Measurements from ENCODE around the gene SPTBN1.
"Not testable (repeated sequence)": the region's sequence is repeated elsewhere in the genome, so short reads cannot be mapped to it uniquely, and the experiment has no call there.

SPTBN1 gene

GRCh38 chr2:54671875-54672589, 215.9 kb downstream of the SPTBN1 start:
- no peak for DNase-seq (ENCODE audit: low read depth in 2 of 2)

GRCh38 chr2:54672590-54673456, 216.7 kb downstream of the SPTBN1 start:
- no peak for DNase-seq (ENCODE audit: low read depth in 2 of 2)

DNA sequence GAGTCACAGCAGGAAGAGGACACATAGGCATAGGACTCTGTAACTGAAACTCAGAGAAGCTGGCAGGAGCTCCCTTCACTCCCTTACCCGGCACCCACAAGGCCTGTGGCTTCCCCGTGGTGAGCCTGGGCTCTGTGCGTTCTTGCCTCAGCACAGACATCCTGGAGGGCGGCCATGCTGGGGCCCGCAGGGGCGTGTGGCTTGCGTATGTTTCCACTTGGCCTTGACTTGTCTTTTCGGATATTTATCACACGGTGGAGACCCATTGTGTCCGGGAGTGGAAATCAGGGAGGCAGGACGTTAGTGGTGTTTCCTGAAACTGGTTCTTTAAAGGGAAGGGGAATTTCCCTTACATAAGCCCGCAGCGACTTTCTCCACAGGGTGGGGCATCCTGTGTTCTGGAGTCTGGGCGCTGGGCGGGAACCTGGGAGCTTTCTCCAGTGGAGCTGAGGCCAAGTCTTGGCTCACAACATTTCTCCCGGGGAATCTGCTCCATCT, 217.4 kb downstream of the SPTBN1 start:
- peak in 1 of 2 donors; percentile 19 for DNase-seq (ENCODE audit: low read depth in 2 of 2)

GRCh38 chr2:54675281-54675680, 219.2 kb downstream of the SPTBN1 start:
- DNase-seq (ENCODE audit: low read depth in 2 of 2) = no peak

DNA sequence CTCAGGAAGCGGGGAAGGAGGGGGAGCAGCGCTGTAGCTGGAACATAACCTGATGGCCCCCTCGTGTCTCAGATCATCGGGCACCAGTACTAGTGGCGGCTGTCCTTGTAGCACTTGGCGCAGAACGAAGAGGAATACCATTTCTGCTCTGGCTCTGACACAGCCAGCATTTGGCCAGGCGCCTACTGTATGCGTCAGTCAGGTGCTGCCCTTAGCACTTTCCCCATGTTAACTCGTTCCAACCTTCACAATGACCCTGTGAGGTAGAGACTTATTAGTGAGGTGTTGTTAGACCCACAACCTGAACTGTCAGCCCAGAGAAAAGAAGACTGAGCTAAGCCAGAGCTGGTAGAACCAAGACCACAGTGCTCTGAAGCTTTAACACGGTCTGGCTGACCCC, 219.6 kb downstream of the SPTBN1 start:
- DNase-seq (ENCODE audit: low read depth in 2 of 2) = no peak

GRCh38 chr2:54676656-54677055, 220.5 kb downstream of the SPTBN1 start:
- DNase-seq (ENCODE audit: low read depth in 2 of 2) = no peak

- no peak for DNase-seq (ENCODE audit: low read depth in 2 of 2)
These were observed 221.5 kb downstream of the SPTBN1 start for GRCh38 chr2:54677476-54678265.

DNA sequence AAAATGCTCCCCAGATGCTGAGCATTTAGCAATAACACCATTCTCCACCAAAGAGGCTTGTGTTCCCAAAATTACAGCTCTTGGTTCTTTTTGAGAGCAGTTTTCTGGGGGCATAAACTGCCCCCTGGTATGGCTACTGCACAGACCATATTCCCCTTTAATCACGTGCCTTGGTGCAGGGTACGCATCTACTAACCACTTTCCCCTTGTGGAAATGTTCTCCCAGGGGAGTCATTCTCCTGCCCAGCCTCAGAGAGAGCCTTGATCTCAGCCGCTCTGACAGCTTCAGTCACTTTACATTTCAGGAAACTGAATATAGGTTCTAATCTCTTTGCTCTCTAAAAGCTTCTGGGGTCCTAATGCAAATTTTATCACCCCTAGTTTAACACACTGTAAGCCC, 222.6 kb downstream of the SPTBN1 start:
- DNase-seq (ENCODE audit: low read depth in 2 of 2) = no peak

DNA sequence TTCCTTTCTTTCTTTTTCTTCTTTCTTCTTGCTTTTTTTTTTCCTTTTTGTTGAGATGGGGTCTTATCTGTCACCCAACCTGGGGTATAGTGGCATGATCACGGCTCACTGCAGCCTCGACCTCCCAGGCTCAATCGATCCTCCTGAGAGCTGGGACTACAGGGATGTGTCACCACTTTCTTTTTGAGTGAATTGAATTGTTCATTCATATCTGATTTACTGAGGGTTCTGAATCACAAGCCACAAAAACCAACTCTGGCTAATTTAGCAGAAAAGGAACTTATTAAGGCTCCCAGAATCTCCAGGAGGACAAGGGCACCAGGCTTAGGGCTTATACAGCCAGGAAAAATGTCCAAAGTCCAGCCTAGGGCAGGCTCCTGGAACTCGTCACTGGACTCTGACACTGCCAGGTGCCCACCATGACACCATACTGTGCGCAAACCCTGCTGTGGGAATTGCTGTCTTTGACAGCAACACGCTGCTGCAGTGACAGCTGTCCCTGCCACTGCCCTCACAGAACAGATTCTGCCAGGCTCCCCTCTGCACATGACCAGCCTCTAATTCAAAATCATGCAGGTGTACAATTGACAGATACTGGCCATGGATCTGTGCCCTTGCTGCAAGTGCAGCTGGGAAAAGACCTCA, 224.4 kb downstream of the SPTBN1 start:
- DNase-seq (ENCODE audit: low read depth in 2 of 2) = peak in 1 of 2 donors; percentile 30

DNA sequence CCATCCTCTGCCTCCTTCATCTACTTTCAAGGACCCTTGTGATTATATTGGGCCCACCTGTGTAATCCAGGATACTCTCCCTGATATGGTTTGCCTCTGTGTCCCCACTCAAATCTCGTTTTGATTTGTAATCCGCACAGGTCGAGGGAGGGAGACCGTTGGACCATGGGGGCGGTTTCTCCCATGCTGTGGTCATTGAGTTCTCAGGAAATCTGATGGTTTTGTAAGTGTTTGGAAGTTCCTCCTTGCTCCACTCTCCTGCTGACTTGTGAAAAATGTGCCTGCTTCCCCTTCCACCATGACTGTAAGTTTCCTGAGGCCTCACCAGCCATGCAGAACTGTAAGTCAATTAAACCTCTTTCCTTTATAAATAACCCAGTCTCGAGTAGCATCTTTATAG, 225.3 kb downstream of the SPTBN1 start:
- no peak for DNase-seq (ENCODE audit: low read depth in 2 of 2)

DNA sequence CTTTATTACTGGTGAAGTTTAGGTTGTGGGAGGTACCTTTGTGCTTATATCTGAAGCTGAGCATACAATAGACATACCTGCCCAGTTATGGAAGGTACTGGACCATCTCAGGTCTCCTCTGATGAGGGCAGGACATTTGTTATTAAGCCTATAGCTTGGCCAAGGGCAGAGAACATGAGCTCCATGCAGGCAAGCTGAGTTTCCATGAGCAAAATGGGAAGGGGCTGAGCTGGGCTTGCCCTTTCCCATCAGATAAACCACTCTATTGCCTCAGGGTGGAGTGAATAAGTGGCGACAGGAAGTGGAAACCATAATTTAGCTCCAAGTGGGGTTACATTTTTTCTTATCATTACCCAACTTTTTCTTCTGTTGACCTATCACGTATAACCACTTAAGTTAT, 227.5 kb downstream of the SPTBN1 start:
- no peak for DNase-seq (ENCODE audit: low read depth in 2 of 2)

- no peak for DNase-seq (ENCODE audit: low read depth in 2 of 2)
These were observed 229.2 kb downstream of the SPTBN1 start for GRCh38 chr2:54685263-54685775.

DNA sequence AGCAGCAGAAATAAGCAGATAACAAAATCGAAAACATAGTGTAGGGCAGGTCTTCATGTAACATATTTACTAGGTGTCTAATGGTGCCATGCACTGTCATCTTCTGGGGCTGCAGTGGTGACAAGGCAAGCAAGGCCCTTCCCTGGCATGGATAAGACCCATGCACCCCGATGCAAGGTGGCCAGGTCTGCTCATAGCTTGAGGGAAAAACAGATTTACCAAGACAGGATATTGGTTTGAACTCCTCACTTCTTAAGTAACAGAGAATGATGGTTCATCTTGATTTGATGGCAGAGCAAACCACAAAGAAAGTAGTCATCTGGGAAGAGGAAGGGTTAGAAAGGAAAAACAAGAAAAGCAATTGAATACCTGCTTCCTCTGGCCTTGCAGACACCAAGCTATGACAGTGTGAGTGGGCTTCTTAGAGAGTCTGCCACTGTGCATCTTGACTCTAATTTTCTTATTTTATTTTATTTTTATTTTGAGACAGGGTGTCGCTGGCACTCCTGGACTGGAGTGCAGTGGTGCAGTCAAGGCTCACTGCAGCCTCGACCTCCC, 231.5 kb downstream of the SPTBN1 start:
- no peak for DNase-seq (ENCODE audit: low read depth in 2 of 2)

DNA sequence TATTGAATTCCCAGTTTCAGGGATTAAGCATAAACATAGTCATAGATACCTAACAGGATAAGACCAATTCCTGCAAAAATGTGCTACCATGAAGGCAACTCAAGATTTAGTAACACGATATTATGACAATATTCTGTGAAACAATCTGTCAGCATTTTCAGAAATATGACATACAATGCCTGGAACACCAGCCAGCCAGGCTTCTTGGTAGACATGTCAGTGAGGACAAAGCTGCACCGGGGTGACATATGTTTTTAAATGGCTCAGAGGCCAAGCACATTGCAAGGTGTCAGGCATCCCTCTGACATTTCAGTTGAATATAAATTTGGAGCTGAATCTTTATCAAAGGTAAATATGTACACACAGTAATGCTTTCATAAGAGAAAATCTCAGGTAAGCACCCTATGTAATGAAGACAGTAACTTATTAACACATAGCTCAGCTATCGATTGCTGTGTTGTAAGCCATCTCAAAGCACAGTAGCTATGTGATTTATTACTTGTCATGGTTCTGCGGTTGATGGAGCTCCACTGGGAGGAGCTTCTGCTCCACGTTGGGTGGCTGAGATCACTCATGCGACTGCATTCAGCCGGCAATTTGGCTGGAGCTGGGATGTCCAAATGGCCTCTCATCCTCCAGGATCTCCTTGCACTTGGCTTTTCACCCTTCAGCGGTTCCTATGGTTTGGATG, 235.5 kb downstream of the SPTBN1 start:
- no peak for DNase-seq (ENCODE audit: low read depth in 2 of 2)

DNA sequence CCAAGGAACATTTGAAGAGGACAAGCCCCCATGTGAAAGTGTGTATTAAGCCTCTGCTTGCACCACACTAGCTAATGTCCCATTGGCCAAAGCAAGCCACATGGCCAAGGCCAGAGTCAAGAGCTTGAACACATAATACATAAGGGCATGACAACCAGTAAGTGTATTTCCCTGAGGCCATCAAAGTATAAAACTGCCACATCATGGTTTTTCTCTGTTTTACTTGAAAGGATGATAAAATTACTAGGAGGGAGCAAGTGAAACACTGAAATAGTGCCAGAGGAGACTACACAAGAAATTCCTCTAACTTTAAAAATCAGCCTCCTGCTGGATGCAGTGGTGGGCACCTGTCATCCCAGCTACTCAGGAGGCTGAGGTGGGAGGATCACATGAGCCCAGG, 236.4 kb downstream of the SPTBN1 start:
- DNase-seq (ENCODE audit: low read depth in 2 of 2) = no peak

DNA sequence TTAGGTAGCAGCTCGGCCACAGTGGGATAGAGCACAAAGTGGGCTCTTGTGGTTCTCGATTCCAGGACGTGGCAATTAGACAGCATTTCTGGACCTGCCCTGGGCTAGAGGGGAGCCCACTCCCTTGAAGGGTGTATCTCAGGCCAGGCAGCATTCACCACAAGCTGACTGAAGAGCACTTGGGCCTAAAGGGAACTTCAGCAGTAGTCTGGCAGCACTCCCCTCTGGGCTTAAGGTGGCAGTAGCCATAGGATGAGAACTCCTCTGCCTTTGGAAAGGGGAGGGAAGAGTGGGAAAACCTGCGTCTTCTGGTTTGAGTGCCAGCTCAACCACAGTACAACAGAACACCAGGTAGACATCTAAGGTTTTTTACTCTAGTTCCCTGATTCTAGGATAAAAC, 239.3 kb downstream of the SPTBN1 start:
- no peak for DNase-seq (ENCODE audit: low read depth in 2 of 2)

DNA sequence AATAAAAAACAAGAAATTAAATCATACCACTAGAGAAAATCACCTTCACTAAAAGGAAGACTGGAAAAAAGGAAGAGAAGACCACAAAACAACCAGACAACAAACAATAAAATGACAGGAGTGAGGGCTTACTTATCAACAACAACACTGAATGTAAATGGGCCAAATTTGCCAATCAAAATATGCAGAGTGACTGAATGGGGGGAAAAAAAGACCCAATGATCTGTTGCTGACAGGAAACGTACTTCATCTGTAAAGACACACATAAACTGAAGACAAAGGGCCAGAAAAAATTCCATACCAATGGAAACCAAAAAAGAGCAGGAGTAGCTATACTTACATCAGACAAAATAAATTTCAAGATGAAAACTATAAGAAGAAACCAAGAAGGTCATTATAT, 241.8 kb downstream of the SPTBN1 start:
- no peak for DNase-seq (ENCODE audit: low read depth in 2 of 2)

GRCh38 chr2:54698926-54699325, 242.8 kb downstream of the SPTBN1 start:
- not testable (repeated sequence) for DNase-seq (ENCODE audit: low read depth in 2 of 2)

GRCh38 chr2:54699665-54700064, 243.5 kb downstream of the SPTBN1 start:
- no peak for DNase-seq (ENCODE audit: low read depth in 2 of 2)

- no peak for DNase-seq (ENCODE audit: low read depth in 2 of 2)
These were observed 244.9 kb downstream of the SPTBN1 start for GRCh38 chr2:54701029-54701428.
